ENCODE results near the gene PKD1L1. TPM values are rescaled to one million over a fixed set of nuclear protein-coding genes. Genes with fewer than 3 reads are reported as not detected.

The PKD1L1 gene
- total RNA-seq, 2 donors from 2014 or later: 0.13 to 0.20 TPM

DNA sequence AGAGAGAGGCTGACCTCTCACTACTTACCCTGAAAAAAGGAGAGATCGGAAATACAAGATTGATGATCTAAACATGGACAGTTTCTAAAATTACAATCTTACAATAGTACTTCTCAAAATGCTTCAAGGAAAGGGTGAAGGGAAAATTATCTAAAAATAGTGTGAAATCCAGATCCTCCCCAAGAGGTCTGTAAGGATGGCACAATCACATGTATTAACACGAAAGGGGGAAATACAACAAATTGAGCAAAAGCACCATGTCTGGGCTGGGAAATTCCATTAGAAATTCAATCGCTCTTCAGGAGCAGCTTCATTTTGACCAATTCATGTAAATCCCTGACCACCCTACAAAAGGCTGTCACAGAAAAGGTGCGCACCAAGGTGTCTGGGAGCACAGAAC lies 67.0 kb downstream of the PKD1L1 start:
- no peak overlapping the region for H3K9ac ChIP-seq (ENCODE audit: extremely low read depth, low read length, poor library complexity, severe bottlenecking)
- Mint-ChIP-seq H3K27ac (no peak overlapping the region), H3K27me3 (ENCODE audit: insufficient read depth) (no peaks in the 10 kb centered on the region), H3K4me1 (no peaks in the 10 kb centered on the region), H3K36me3 (ENCODE audit: low read depth) (no peaks in the 10 kb centered on the region), H3K9me3 (no peaks in the 10 kb centered on the region), H3K4me3 (no peak overlapping the region)
- DNase-seq: no peak
- H3K36me3 ChIP-seq (ENCODE audit: control insufficient read depth, insufficient read depth, low read length): no peaks in the 10 kb centered on the region
- TF ChIP-seq, protein P1, sequence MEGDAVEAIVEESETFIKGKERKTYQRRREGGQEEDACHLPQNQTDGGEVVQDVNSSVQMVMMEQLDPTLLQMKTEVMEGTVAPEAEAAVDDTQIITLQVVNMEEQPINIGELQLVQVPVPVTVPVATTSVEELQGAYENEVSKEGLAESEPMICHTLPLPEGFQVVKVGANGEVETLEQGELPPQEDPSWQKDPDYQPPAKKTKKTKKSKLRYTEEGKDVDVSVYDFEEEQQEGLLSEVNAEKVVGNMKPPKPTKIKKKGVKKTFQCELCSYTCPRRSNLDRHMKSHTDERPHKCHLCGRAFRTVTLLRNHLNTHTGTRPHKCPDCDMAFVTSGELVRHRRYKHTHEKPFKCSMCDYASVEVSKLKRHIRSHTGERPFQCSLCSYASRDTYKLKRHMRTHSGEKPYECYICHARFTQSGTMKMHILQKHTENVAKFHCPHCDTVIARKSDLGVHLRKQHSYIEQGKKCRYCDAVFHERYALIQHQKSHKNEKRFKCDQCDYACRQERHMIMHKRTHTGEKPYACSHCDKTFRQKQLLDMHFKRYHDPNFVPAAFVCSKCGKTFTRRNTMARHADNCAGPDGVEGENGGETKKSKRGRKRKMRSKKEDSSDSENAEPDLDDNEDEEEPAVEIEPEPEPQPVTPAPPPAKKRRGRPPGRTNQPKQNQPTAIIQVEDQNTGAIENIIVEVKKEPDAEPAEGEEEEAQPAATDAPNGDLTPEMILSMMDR (conservative IDR thresholded peaks at IDR 0.05): no peak
- no peak overlapping the region for H3K4me3 ChIP-seq (ENCODE audit: low read length)
- H3K9me3 ChIP-seq (ENCODE audit: control insufficient read depth, low read length): no peaks in the 10 kb centered on the region
- no peaks in the 10 kb centered on the region for H3K27me3 ChIP-seq (ENCODE audit: control insufficient read depth, insufficient read depth, low read length, poor library complexity, severe bottlenecking)
- H3K4me1 ChIP-seq (ENCODE audit: control insufficient read depth, insufficient read depth, low read length): no peaks in the 10 kb centered on the region
- WGBS, 2 experiments (ENCODE audit: insufficient coverage in 1 of 2, insufficient read length in 1 of 2): 89 to 93% methylated on average over 2 to 3 of the region's 4 CpGs
- no peak overlapping the region for H3K27ac ChIP-seq (ENCODE audit: low read depth, low read length)

DNA sequence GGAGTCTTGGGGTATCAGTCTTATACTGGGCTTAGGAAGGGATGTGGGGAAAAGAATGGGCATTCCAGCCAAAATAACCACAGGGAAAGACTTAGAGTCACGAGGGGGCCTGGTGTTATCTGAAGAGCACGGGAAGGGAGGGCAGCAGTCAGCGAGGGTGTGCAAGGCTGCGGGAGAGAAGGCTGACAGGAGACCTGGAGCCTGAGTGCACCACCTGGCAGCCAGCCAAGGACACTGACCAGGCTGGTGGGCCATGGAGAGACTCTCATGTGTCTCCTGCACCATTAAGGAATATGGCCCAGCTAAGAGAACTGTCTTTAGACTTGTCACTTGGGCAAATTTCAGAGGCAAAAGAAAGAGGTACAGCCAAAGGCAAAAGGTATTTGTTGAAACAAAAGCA lies 69.6 kb downstream of the PKD1L1 start:
- H3K4me1 ChIP-seq (ENCODE audit: control insufficient read depth, insufficient read depth, low read length): no peaks in the 10 kb centered on the region
- no peaks in the 10 kb centered on the region for H3K36me3 Mint-ChIP-seq (ENCODE audit: low read depth)

DNA sequence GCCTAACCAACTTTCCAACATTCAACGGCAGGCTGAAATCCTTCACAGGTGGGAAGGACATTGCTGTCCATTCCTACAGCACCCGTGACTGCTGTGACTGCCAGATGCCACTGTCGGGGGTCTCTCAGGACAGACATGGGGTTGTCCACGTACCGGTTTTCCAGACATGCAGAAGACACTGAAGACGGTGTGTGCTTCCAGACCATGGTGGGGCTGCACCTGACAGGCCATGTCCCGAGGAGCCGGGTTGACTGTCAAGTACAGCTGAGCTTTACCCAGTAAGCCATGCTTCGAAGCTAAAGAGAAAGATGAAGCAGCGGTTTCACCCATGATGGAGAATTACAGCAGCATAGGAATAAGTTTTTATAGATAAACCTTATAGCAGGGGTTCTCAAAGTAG lies 70.9 kb downstream of the PKD1L1 start:
- TF ChIP-seq, protein P1 (conservative IDR thresholded peaks at IDR 0.05): no peak
- WGBS, 2 experiments (ENCODE audit: insufficient coverage in 1 of 2, insufficient read length in 1 of 2): 92 to 97% methylated on average over 10 of the region's 10 CpGs
- Mint-ChIP-seq H3K9me3 (no peaks in the 10 kb centered on the region), H3K36me3 (ENCODE audit: low read depth) (no peaks in the 10 kb centered on the region), H3K27me3 (ENCODE audit: insufficient read depth) (no peaks in the 10 kb centered on the region), H3K27ac (no peak overlapping the region), H3K4me3 (no peak overlapping the region), H3K4me1 (no peaks in the 10 kb centered on the region)
- no peaks in the 10 kb centered on the region for H3K27me3 ChIP-seq (ENCODE audit: control insufficient read depth, insufficient read depth, low read length, poor library complexity, severe bottlenecking)
- no peak for DNase-seq
- no peak overlapping the region for H3K4me3 ChIP-seq (ENCODE audit: low read length)
- no peak overlapping the region for H3K27ac ChIP-seq (ENCODE audit: low read depth, low read length)
- H3K9ac ChIP-seq (ENCODE audit: extremely low read depth, low read length, poor library complexity, severe bottlenecking): no peak overlapping the region
- no peaks in the 10 kb centered on the region for H3K9me3 ChIP-seq (ENCODE audit: control insufficient read depth, low read length)
- no peaks in the 10 kb centered on the region for H3K36me3 ChIP-seq (ENCODE audit: control insufficient read depth, insufficient read depth, low read length)
- H3K4me1 ChIP-seq (ENCODE audit: control insufficient read depth, insufficient read depth, low read length): no peaks in the 10 kb centered on the region

More for the DNA sequence above, 69.6 kb downstream of the PKD1L1 start:
- TF ChIP-seq, protein P1 (conservative IDR thresholded peaks at IDR 0.05): no peak
- no peak overlapping the region for H3K4me3 ChIP-seq (ENCODE audit: low read length)
- H3K36me3 ChIP-seq (ENCODE audit: control insufficient read depth, insufficient read depth, low read length): no peaks in the 10 kb centered on the region
- DNase-seq: no peak
- Mint-ChIP-seq H3K9me3 (no peaks in the 10 kb centered on the region), H3K4me3 (no peak overlapping the region), H3K4me1 (no peaks in the 10 kb centered on the region), H3K27ac (no peak overlapping the region), H3K27me3 (ENCODE audit: insufficient read depth) (no peaks in the 10 kb centered on the region)
- no peak overlapping the region for H3K9ac ChIP-seq (ENCODE audit: extremely low read depth, low read length, poor library complexity, severe bottlenecking)
- no peaks in the 10 kb centered on the region for H3K27me3 ChIP-seq (ENCODE audit: control insufficient read depth, insufficient read depth, low read length, poor library complexity, severe bottlenecking)
- WGBS, 2 experiments (ENCODE audit: insufficient coverage in 1 of 2, insufficient read length in 1 of 2): 88 to 89% methylated on average over 3 to 4 of the region's 4 CpGs
- no peaks in the 10 kb centered on the region for H3K9me3 ChIP-seq (ENCODE audit: control insufficient read depth, low read length)
- no peak overlapping the region for H3K27ac ChIP-seq (ENCODE audit: low read depth, low read length)
